Hindlimb muscle (tissue), 1 donor: ENCODE measurements around the gene CAPSL. TPM values are rescaled to one million over a fixed set of nuclear protein-coding genes. Genes with fewer than 3 reads are reported as not detected.
"Not testable (repeated sequence)": the region's sequence is repeated elsewhere in the genome, so short reads cannot be mapped to it uniquely, and the experiment has no call there.

Source experiments
- DNase-seq: peaks from one replicate; pipeline ENCODE4 v3.0.0-alpha.2; 2013
- polyA plus RNA-seq: library from polyadenylated mRNA; unstranded; fragments of 120-200 nt; gene quantifications from one replicate; pipeline ENCODE4 v1.2.1, GENCODE V29; 2013; ENCODE audit not compliant: insufficient read length

Gene CAPSL
- polyA plus RNA-seq, 1 donor: not detected

DNA sequence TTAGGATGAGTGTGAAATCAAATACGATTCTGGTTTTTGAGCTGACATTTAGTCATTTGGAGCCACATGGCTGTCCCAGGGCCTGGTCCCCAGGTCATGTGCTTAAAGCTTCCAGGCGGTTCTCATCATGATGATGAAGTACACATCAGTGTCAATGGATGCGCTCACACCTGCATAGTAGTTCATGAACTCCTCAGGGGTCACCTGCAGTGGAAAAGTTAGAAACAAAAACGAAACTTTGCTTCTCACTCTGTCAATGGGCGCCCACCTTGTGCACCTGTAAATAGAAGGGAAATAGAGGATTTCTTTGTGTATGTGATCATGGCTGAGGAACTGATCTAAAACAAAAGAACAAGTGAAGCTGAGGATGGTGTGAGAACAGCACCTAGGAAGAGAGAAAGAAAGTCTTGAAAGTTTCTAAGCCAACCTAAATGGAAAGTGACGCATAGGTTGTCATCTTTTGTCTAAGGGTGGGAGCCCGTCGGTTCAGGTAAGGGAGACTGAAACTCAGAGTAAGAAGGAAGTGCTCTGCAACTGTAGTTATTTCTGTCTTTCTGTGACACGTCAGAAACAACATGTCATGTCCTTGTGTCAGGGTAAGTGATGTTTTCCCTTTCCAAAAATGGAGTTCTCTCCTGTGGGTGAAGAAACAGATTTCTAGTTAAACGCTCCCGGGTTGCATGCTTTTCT, 33.8 kb downstream of the CAPSL start:
- no peak for DNase-seq

DNA sequence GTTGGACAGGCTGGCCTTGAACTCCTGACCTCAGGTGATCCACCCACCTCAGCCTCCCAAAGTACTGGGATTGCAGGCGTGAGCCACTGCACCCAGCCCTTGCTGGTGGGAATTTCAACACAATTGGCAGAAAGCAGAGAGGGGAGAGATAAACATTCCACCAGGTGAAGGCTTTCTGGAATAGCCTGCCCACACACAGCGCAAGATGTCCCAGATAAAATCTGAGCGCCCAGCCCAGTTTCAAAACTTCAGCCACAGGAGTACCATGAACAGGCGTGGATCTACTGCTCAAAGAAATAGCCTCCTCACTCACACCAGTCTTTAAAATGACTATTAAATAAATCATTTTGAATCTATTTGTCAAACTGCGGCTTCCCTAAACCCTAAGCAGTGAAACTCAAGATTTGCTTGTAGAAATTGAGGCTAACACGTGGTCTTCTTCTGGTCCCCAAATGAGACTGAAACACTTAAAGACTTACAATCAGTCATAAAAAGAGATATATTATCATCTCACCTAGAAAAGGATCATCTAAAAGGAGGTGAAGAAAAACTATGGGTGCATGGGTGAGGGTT, 34.7 kb downstream of the CAPSL start:
- DNase-seq: no peak

DNA sequence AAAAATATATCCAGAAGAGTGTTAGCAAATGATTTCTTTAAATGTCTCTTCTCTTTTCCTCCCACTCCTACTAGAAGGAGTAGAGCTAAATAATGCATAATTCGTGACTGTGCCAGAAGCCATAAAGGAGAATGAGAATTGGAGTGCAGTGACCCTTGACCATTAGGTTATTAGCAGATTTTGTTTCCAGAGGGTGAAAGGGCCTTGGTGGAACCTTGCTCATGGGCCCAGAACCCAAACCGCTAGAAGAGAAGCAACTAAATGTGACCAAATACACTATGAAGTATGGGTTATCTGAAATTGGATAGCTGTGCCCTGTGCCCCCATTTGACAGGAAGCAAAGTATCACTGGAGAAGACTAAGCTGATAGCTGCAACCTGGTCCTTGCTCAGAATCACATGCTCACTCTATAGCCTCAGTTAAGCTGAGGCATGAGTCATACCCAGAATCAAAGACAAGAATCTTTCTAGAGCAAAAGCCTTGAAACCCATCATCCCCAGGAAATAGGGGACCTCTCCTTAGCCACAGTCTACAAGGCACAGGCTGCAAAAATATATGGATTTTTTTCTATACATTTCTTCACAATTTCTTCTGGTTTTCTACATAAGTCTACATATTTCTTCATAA, 36.3 kb downstream of the CAPSL start:
- DNase-seq: no peak

DNA sequence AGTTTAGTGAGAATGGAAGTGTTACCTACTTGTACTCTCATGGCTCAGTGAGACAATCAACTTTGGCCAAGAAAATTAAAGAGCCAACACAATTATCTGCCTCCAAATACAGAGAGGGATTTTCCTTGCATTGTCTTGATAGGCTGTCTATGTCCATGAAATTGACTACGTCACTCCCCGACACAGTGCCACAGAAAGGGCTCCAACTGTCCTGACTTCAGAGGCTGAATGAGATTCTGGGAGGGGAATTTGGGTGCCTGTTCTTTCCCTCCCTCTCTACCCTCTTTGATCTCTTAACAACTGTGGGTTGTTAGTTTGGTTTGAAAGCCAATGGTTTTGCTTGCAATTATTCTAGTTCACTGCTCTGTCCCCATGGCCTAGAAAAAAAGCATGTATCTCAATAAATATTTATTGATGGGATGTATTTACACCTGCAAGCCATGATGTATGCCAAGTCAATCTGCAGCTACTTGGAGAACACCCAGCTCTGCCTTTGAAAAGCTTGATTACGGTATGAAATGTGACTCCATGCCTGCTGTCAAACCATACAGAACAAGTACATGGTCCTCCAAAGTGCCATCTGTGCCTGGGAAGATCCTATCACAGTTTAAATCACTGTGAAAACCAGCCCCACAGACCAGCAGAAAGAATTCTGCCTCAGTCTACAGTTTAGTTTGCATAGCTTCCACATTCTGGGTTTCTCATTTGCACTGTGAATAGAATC, 37.3 kb downstream of the CAPSL start:
- no peak for DNase-seq

DNA sequence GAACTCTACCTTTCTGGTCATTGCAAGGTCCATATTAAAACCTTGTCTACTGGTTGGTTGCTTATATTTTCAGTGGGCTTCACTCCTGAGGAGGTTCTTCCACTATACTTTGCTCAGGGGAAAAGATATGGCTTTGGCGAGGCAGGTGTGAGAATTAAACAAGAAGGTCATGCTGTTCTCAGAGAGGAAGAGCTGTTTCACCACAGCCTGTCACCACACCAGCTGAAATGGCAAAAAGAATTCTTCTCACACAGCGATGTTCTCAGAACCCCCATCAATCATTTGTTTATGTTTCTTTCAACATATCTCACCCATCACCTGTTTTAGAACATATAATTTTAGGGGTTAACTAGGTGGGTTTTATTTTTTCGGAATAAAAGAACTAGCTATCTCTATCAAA, 38.6 kb downstream of the CAPSL start:
- DNase-seq: no peak

DNA sequence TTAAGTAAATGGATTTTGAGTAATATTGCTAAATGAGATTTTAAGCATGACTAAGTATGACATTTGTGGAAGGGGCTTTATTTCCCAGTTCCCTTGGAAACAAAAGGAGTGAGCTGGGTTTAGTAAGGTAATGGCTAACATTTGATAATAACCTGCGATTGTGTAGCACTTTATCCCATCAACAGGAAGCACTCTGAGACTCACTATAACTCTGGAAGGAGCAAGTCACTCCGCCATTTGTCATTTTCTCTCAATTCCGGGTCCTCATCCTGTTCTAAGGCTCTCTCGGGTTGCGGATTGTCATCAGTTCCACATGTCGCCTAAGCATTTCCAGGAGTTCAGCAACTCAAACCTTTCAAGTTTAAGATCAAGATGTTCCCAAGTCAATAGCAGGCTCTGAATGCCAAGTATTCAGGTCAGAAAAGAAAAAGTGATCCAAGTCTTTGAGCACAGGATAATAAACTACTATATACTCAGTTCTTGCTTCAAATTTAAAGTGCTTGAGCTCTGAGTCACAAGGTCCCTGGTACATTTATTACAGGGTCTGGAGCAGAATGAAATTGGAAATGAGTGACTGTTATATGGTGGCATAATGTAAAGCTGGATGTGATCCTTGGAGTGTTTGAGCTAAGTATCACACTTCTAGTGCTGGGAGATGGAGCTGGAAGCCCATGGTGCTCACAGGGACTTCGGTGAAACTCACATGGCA, 39.3 kb downstream of the CAPSL start:
- DNase-seq: no peak

DNA sequence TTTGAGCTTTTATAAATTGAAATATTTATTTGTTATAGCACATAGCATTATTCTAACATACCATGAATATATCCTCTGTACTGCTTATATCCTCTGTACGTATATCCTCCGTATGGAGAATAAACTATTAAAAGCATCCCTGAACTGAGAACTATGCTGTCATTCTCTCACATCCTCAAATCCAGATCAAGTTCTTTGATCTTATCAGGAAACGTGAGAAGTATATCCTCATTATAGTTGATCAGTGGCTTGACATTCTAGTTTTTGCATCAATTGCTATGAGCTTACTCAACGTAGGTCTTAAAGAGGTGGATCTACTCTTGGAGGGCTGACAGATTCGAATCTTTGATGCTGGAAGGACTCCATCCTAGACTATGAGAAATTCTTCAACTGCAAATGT, 44.3 kb downstream of the CAPSL start:
- no peak for DNase-seq

DNA sequence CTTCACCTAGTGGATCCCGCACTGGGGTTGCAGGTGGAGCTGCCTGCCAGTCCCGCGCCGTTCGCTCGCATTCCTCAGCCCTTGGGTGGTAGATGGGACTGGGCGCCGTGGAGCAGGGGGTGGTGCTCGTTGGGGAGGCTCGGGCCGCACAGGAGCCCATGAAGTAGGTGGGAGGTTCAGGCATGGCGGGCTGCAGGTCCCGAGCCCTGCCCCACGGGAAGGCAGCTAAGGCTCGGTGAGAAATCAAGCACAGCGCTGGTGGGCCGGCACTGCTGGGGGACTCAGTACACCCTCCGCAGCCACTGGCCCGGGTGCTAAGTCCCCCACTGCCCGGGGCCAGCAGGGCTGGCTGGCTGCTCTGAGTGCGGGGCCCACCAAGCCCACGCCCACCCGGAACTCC, 45.6 kb downstream of the CAPSL start:
- not testable (repeated sequence) for DNase-seq

DNA sequence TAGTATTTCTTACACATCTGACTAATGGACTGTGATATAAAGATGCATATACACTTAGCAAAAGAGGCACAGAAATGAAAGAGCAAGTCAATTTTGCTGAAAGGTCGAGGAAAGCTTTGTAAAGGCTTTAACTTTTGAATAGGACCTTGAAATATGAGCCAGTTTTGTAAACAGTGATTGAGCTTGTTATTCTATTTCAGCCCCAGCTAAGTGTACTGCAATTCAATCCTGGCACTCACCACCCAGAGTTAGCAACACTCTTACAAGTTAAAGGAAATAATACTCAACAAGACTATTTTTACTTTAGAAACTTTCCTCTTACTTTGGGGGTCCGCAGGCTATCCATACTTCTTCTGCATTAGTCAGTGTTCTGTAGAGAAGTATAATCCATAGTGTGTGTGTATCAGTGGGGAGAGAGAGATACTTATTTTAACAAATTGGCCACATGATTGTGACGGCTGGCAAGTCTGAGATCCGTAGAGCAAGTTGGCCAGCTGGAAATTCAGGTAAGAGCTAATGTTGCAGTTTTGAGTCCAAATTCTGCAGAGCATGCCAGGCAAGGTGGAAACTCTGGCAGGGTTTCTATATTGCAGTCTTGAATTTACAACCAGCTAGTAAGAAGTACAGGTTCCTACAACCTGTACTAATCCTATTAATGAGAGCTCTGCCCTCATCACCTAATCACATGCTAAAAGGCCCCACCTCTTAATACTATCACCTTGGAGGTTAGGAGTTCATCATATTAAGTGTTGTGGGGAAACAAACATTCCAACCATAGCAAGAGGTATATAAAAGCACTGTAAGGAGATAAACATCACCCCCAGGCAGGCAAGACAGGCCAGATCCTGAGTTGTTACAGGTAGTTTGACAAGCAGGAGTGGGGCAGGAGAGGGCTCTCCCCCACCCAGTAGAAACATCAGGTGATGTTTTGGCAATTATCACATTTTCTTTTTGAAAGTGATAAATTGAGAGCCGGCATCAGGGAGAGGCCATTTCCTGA, 48.1 kb downstream of the CAPSL start:
- DNase-seq: no peak

DNA sequence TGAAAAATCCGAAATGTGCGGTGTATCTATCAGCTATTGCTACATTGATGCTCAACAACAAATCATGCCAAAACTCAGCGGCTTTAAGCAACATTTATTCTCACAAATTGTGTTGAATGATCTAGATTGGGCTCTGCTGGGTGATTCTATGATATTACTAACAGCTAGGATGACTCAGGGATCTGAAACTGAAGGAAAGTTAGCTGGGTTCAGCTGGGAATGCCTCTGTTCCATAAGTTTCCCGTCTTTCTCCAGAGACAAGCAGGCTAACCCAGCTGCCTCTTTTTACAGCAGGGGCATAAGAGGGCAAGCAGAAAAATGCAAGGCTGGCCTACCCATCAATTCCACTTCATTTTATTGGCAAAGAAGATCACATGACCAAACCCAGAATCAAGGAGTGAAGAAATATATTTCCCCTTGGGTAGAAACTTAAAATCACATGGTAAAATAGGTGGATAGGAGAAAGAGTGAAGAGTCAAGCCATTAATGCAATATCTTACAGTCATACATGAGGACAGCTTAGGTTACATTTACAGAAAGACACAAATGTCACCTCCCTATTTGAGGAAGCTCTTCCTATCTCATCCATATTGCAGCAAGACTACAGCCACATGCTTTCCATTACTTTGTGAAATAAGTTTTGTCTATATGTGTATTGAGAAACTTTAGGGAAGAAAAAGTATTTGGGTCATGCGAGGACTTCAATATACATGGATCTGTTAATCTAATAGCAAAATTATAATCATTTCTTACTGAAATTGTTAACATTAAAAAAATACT, 50.9 kb downstream of the CAPSL start:
- DNase-seq: no peak

DNA sequence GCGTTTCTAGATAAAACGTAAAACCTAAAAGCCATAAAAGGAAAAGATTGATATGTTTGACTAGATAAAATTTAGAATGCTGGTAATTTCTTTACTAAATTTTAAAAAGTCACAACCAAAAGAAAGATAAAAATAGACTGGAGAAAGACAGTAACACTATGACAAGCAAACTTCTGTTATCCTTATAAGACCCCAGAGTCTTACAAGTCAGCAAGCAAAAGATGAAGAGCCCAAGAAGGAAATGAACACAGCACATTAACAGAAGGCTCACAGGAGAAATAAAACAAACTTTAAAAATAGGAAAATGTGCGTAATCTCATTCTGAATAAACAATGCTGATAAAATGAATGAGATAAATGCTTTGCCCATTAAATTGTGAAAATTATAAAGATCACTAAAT, 52.0 kb downstream of the CAPSL start:
- DNase-seq: no peak

DNA sequence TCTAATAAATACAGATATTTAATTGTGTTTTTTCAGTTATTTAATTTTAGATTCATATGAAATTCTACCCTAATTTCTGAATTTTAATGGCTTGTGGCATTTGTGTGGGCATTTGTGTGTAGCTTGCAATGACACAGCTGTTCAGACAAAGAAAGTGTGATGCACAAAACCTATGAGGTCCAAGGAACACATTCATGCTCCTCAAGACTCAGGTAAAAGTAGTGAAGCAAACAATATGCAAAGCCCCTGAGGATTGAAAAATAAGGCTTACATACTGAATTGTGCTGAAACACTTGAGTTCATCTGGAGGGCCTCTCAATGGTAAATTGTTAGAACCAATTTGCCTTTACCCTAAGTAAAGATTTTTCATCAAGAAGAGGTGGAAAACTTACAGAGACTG, 53.6 kb downstream of the CAPSL start:
- DNase-seq: no peak

DNA sequence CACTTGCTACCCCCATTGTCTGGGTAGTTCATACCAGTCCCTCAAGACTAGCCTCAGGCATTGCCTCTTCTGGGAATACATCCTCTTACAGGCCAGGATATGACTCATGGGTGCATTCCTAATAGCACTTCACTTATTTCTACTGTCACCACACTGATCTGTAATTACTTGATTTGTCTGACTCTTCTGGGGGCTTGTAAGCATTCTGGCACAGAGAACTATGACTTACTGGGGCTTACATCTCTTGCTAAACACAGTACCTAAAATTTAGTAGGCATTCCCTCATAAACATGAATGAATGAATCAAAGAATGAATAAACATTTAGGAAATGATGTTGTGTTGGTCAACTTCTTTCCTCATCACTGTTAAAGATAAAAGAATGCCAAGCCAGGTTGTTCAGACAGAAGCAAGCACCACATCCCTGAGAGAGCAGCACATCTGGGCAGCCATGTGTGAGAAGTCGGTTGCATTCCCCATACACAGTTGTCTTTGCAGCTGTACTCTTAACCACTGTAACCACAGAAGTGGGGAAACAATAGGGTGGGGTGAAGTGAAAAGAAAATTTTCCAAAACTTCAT, 54.1 kb downstream of the CAPSL start:
- no peak for DNase-seq

DNA sequence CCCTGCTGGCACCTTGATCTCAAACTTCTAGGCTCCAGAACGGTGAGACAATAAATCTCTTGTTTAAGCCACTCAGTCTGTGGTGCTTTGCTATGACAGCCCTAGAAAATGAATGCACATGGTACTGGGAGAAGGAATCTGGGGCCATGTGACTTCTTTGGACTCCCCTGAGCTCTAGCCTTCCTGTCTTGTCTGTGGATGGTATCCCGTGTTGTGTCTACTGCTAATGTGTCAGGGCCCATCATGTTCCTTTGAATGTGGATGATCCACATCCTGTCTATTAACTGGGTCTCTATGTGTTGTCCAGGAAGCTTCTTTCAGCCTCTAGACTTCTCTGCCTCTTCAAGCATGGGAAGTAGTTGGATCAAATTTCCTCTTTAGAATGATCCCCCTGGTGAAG, 56.7 kb downstream of the CAPSL start:
- no peak for DNase-seq

DNA sequence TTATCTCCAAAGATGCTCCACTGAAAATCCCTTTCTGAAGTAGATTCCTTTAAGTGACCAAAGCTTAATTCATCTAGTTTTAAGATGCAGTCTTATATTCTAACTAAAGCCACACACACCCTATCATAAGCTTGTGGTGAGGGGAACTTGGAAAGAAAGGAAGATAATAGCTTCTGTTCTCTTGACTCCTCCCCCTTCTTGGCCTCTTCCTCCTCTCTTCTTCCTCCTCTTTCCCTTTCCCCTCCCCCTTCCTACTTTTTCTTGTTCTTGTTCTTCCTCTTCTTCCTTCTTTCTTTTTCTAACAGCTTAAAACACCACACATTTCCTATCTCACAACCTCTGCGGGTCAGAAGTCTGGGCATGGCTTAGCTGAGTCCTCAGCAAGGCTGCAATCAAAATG, 58.3 kb downstream of the CAPSL start:
- no peak for DNase-seq

DNA sequence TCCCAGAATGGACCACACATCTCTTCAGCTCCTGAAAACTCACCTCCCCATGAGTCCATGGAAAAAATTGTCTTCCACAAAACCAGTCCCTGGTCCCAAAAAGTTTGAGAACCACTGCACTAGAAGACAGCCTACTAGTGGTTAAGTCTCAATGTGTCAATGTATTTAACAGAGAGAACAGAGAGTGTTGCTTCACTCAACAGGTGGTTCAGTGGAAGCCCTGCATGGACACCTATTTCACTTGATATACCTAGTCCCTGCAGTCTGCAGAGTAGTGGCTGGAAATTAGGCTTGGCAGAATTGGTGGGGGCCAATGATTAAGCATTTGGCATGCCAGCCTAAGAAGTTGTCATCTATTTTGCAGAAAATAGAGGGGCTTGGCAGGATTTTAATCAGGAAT, 58.8 kb downstream of the CAPSL start:
- DNase-seq: no peak

DNA sequence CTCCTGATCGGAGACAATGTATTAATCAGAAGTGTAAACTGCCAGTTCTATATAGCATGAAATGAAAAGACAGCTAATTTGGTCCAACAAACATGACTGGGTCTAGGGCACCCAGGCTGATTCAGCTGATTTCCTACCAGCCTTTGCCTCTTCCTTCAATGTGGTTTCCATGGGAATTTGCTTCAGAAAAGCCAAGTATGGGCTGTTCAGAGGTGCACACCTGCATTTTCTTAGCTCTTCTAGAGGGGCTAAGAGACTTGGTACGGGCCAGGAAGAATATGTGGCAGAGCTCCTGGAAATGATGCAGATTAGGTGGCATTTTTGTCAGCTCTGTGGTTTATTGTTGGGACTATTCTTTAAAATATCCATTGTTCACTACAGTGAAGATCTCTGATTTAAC, 59.3 kb downstream of the CAPSL start:
- no peak for DNase-seq

DNA sequence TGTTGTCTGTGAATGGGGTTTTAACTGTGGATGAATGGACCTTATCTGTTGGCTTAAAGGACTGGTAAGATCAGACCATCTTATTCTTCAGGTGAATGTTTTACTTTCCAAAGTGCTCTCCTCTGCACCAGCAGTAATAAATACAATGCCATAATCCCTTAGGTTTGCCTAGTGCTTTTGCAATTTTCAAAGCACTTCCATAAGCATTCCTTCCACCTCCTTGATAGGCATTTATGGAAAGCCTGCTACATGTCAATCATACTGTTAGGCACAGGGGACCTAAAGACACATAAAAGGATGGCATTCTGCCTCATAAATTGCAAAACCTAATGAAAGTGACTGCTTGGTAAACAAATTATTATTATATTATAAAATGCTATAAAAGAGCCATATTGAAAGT, 60.3 kb downstream of the CAPSL start:
- DNase-seq: no peak

DNA sequence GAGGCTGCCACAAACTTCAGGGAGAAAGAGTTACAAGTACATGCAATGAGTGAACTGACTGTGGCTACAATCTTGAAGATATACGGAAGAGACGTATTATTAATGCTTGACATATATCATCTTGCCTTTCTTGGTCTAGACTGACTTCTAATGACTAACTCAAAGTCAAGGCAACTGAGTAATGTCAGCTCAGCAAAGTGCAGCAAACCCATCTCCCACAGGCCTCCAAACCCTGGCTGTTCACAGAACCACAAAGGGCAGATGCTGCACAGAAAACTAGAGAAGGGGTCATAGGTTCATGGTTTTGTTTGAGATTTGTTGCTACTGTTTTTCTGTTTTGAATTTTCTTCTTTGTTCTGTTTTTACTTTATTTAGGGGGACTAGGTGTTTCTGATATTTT, 60.8 kb downstream of the CAPSL start:
- no peak for DNase-seq

DNA sequence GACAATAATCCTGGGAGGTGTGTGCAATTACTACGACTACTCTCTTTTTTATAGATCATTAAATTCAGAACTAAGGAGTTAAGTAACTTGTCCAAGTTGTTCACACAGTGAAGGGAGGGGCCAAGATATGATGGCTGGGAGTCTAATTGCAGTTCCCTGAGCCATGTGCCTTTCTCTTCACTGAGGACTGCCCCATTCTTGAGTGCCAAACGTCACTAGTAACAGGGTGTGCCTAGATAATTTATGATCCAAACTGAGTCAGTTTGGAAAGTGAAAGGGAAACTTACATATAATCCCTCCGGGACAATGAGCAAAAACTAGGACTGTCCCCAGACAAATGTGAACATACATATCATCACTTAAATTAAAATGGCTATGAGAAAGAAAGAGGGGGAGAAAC, 61.5 kb downstream of the CAPSL start:
- DNase-seq: no peak

DNA sequence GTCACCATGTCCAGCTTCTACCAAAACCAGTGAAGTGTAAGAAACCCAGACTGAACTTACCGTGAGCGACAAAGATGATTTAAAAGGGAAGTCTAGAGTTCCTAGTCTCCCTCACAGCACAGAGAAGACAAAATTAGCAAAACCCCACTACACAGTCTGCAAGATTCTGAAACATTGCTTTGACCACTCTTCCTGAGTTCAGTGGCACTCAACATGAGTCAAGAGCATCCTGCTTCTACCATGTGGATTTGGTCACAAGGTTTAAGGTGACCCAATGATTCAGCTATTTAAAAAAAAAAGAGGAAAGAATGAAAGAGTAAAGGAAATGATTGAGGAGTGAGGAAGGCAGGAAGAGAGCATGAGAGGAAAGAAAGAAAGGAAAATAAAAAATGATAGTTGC, 62.0 kb downstream of the CAPSL start:
- no peak for DNase-seq
